Stimulated activated CD4-positive, alpha-beta T cell treated with anti-CD3 and anti-CD28 coated beads, Interleukin-1b, Interleukin-23, amount 100 ng/mL, for 1 hour (primary cell): ENCODE measurements around the gene RBFOX2.

ENCODE experiments used
- DNase-seq, 2 donors: peaks; one replicate each; pipeline ENCODE4 v3.0.0-alpha.2; 2020; ENCODE audit warnings: low read depth in 2 of 2

The RBFOX2 gene

GRCh38 chr22:35863432-35863831, 165.2 kb downstream of the RBFOX2 start:
- no peak for DNase-seq

- DNase-seq: no peak
Measured at GRCh38 chr22:35862697-35863096, 165.9 kb downstream of the RBFOX2 start.

GRCh38 chr22:35861451-35861850, 167.2 kb downstream of the RBFOX2 start:
- DNase-seq: no peak

- DNase-seq: no peak
Measured at GRCh38 chr22:35860837-35861236, 167.8 kb downstream of the RBFOX2 start.

- DNase-seq: no peak
Measured at GRCh38 chr22:35860087-35860733, 168.4 kb downstream of the RBFOX2 start.

GRCh38 chr22:35854334-35854733, 174.3 kb downstream of the RBFOX2 start:
- no peak for DNase-seq

- DNase-seq: no peak
Measured at GRCh38 chr22:35852076-35852475, 176.5 kb downstream of the RBFOX2 start.

- DNase-seq: no peak
Measured at GRCh38 chr22:35850831-35851230, 177.8 kb downstream of the RBFOX2 start.

- DNase-seq: no peak
Measured at GRCh38 chr22:35846804-35847203, 181.8 kb downstream of the RBFOX2 start.

- DNase-seq: no peak
Measured at GRCh38 chr22:35844886-35845285, 183.7 kb downstream of the RBFOX2 start.

- no peak for DNase-seq
Measured at GRCh38 chr22:35842954-35843353, 185.7 kb downstream of the RBFOX2 start.

GRCh38 chr22:35842519-35842913, 186.1 kb downstream of the RBFOX2 start:
- no peak for DNase-seq

- no peak for DNase-seq
Measured at GRCh38 chr22:35841907-35842518, 186.6 kb downstream of the RBFOX2 start.

GRCh38 chr22:35840302-35840739, 188.3 kb downstream of the RBFOX2 start:
- DNase-seq: no peak

- no peak for DNase-seq
Measured at GRCh38 chr22:35839841-35840301, 188.8 kb downstream of the RBFOX2 start.

- no peak for DNase-seq
Measured at GRCh38 chr22:35838855-35839576, 189.6 kb downstream of the RBFOX2 start.

GRCh38 chr22:35837101-35837727, 191.4 kb downstream of the RBFOX2 start:
- no peak for DNase-seq

GRCh38 chr22:35835998-35836691, 192.5 kb downstream of the RBFOX2 start:
- no peak for DNase-seq

- DNase-seq: no peak
Measured at GRCh38 chr22:35835267-35835997, 193.2 kb downstream of the RBFOX2 start.

GRCh38 chr22:35834061-35834460, 194.6 kb downstream of the RBFOX2 start:
- DNase-seq: no peak

GRCh38 chr22:35830305-35830704, 198.3 kb downstream of the RBFOX2 start:
- no peak for DNase-seq
